GM18907 (cell line): ENCODE measurements around the gene SPACA6.

Experiments
- ATAC-seq: cut with Tn5 transposase; IDR thresholded peaks from one replicate; pipeline ENCODE4 v1.9.1; 2021; ENCODE audit warnings: mild to moderate bottlenecking, moderate library complexity; ENCODE audit not compliant: unreplicated experiment

Gene SPACA6

GRCh38 chr19:51688671-51689571 is 4.2 kb upstream of the SPACA6 start:
- ATAC-seq: no peak

GRCh38 chr19:51689751-51690453 is 3.2 kb upstream of the SPACA6 start:
- ATAC-seq: no peak

- no peak for ATAC-seq
Measured at GRCh38 chr19:51690454-51691073, 2.6 kb upstream of the SPACA6 start.

- no peak for ATAC-seq
Measured at GRCh38 chr19:51691074-51691583, 2.0 kb upstream of the SPACA6 start.

- ATAC-seq: no peak
Measured at GRCh38 chr19:51691584-51692428, 1.3 kb upstream of the SPACA6 start.

GRCh38 chr19:51692468-51692867 is 662 bp upstream of the SPACA6 start:
- no peak for ATAC-seq

GRCh38 chr19:51693819-51694218 is 689 bp downstream of the SPACA6 start:
- no peak for ATAC-seq

- no peak for ATAC-seq
Measured at GRCh38 chr19:51694318-51695085, 1.4 kb downstream of the SPACA6 start.

- no peak for ATAC-seq
Measured at GRCh38 chr19:51695088-51695487, 2.0 kb downstream of the SPACA6 start.

- no peak for ATAC-seq
Measured at GRCh38 chr19:51695702-51696315, 2.7 kb downstream of the SPACA6 start.

- no peak for ATAC-seq
Measured at GRCh38 chr19:51696606-51697005, 3.5 kb downstream of the SPACA6 start.

- no peak for ATAC-seq
Measured at GRCh38 chr19:51697169-51697776, 4.1 kb downstream of the SPACA6 start.

GRCh38 chr19:51698296-51698695 is 5.2 kb downstream of the SPACA6 start:
- ATAC-seq: no peak

GRCh38 chr19:51699170-51699569 is 6.0 kb downstream of the SPACA6 start:
- no peak for ATAC-seq

GRCh38 chr19:51701468-51702100 is 8.5 kb downstream of the SPACA6 start:
- ATAC-seq: no peak

- no peak for ATAC-seq
Measured at GRCh38 chr19:51702103-51702824, 9.1 kb downstream of the SPACA6 start.

- ATAC-seq: no peak
Measured at GRCh38 chr19:51702825-51703574, 9.9 kb downstream of the SPACA6 start.
